IPS-NIHi11 (cell line): ENCODE data around the gene RTN1.

ENCODE experiments used
- DNase-seq: peaks from one replicate; pipeline ENCODE4 v3.0.0; 2012; ENCODE audit warnings: mixed read lengths, low spot score

The RTN1 gene

DNA sequence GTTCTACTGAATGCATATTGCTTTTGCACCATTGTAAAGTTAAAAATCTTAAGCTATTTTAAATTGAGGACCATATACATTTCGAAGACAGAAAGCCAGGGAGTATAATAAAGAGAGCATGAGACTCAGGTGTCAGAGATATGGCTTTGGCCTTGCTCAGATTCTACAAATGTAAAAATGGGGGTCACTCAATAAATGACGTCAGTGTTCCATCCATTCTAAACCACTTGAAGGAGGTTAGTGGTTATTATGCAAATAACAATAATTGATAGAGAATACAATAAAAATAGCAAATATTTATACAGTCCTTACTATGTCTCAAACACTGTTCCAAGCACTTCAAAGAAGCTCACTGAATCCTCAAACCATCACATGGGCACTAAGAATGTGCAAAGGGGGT, 20.1 kb downstream of the RTN1 start:
- no peak for DNase-seq

DNA sequence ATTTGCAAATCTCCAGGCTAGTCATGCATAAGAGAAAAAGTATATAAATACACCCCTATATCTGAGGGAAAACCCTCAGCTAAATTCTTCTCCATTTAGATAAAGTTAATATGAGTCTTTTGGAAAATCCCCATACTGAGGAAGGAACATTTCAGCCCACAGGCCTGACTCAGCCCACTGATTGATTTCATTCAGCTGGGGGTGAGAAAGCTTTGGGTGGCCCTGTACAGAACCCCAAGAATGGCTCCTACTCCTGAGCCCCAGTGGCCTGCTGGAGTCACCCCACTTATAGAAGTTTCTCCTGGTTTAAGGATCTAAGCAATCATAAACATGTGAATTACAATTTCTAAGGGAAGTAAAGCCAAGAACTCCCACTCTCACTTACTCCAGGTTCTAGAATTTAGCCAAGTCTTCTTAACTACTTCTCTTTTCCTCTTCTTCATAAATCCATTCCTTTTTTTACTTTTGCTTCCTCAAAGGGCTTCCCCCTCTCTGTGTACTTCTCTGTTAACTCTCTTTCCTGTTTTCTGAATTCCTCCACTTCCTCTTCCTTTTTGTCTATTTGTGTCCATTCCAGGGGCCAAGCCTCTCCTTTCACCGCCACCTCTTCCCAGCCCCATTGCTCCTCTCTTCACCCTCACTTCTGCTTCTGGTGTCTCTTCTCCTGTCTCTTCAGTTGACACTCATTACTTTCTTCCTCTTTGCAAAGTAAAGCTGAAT, 21.0 kb downstream of the RTN1 start:
- DNase-seq, result no peak

DNA sequence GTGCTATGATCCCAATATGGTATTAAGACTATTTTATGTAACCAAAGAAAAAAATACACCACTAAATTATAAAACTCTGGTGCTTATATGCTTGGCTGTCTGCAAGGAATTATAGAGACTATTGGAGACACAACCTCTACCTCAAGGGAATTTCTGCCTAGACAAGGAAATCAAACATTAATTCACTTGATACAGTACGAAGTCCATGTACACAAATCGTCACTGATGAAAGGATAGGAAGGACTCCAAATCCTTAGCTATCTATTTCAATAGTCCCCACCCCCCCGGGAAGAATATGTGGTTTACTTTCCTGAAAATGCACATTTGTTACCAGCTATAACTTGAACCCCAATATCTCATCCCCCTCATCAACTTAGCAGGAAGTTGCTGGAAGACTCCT, 21.9 kb downstream of the RTN1 start:
- DNase-seq, result no peak

DNA sequence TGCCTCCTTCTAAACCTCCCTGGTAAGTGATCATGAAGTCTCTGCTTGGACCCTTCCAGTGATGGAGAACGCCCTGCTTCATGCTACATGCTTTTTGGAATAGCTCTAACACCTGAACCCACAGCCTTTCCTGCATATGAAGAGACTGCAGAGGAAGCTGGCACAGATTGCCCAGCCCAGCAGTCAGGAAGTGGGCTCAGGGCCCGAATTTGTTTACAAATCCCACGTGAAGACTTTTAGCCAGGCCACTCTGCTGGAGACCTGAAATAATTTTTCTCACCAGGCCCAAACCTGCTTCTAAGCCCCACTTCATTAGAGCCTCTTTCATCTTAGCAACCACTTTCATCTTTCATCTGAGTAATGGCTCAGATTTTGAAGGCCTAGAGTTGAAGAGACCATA, 22.9 kb downstream of the RTN1 start:
- DNase-seq, result no peak

DNA sequence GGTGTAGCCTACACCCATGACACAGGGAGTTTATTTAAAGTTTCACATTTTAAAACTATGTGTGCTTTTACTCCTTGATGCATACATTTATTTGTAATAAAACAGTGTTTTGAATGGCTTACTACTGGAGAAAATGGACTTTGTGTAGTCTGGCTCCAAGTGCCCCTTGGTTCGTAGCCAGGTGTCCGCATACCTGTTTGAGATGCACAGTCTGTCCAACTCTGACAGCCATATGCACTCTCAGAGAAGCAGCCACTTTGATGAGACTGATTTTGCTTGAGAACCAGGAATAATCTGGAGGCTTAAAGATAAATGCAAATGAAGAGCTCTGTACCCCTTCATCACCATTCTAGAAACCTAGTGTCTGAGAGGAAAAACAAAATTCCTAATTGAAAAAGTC, 24.0 kb downstream of the RTN1 start:
- no peak for DNase-seq

DNA sequence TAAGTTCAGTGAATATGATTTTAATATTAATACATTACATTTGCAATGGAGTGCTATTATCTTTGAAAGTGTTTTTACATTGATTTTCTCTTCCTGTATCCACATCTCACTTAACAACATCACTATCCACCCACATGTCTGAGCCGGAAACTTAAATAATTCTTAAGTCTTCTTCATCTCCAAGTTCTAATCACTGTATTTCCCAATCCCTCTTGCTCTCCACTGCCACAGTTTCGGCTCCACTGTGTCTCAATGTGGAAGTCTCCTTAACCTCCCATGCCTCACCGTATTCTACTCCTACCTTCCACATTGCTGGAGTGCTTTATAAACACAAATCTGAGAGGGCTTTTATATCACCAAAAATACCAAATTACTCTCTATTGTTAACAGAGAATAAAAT, 25.3 kb downstream of the RTN1 start:
- no peak for DNase-seq

DNA sequence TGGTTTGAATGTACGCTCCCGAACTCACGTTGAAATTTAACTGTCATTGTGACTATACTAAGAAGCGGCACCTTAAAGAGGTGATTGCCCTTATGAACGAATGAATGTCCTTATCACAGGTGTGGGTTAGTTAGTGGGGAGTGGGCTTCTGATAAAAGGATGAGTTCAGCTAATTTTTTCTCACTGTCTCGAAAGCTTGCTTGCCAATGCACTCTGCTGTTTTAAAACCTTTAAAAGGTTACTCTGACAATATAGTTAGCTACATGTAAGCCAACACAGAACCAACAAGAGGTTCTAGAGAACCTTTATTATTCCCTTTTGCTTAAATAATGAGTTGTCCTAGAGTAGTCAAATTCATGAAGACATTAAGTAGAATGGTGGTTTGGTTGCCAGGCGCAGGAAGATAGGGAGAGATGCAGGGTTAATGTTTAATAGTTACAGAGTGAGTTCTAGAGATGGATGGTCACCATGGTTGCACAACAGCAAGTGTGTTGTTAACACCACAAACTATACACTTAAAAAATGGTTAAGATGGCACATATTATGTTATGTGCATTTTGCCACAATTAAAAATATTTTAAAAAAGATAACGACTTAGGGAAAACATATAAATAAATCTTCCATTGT, 26.3 kb downstream of the RTN1 start:
- no peak for DNase-seq

DNA sequence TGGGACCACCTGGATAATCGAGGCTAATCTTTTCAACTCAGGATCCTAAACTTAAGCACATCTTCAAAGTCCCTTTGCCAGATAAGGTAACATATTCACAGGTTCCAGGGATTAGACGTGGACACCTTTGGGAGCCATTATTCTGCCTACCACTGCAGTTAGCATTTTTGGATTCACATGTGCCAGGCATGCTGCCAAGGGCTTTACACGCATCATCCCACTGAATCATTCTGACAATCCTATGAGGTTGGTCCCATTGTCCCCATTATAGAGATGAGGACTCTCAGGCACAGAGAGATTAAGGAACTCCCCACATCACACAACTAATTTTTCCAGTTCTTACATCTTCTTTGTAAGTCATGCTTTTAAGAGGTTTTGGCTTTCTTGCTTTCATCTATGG, 34.5 kb downstream of the RTN1 start:
- DNase-seq, result no peak

DNA sequence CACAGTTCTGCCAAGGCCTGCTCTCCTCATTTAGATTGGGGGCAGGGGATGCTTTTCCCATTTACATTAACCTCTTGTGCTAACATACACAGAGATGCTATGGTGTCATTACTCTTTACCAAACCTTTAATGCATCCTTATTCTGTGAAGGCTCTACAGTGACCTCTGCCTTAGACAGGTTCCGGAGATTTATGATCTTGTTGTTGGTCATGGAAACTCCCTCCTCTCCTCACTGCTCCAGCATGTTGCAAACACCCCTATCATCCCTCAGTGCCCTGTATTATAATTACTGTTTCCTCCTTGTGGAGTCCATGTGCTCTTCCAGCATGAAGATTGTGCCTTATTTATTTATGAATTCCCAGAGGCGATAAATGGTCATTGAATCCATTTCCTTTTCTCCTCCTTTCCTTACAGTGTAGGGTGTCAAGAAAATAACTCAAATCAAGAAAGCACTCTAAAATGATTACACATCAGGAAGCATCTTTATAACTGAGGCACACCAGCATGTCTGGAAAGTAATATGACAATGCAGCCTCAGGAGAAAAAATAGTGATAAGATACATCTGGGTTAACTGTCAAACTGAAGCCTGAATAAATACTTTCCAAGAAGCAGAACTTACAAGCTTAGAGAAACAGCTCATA, 37.8 kb downstream of the RTN1 start:
- DNase-seq, result no peak

DNA sequence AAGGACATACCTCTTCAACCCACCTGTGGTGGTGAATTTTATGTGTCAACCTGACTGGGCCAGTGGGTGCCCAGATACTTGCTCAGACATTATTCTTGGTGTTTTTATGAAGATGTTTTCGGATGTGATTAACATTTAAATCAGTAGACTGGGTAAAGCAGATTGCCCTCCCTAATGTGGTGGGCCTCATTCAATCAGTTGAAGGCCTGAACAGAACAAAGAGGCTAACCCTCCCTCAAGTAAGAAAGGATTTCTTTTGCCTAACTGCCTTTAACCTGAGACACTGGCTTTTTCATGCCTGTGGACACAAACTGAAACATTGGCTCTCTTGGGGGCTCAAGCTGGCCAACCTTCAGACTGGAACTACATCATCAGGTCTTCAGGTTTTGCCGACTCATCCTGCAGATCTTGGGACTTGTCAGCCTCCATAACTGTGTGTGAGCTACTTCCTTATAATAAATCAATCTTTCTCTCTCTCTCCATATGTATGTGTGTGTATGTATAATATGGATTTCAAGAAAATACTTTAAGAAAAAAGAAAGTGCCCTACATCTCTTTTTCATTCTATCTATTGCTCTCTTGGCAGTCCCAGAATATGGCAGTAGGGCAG, 39.4 kb downstream of the RTN1 start:
- DNase-seq, result no peak

DNA sequence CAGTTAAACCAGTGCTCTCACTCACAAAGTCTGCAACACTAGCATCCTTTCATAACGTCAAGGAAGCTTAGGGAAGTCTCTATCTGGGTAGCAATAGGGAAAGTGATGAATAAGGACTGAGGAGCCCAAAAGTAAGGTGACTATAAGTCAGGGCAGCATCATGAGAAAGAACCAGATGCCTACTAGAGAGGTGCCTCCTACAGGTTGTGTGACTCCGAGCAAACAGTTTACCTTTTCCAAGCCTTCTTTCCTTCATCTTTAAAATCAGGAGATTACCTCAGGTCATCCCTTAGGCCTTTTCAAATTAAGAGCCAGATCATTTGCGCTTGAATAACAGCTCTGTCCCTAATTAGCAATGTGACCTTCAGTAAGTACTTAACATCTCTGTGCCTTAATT, 40.2 kb downstream of the RTN1 start:
- no peak for DNase-seq

DNA sequence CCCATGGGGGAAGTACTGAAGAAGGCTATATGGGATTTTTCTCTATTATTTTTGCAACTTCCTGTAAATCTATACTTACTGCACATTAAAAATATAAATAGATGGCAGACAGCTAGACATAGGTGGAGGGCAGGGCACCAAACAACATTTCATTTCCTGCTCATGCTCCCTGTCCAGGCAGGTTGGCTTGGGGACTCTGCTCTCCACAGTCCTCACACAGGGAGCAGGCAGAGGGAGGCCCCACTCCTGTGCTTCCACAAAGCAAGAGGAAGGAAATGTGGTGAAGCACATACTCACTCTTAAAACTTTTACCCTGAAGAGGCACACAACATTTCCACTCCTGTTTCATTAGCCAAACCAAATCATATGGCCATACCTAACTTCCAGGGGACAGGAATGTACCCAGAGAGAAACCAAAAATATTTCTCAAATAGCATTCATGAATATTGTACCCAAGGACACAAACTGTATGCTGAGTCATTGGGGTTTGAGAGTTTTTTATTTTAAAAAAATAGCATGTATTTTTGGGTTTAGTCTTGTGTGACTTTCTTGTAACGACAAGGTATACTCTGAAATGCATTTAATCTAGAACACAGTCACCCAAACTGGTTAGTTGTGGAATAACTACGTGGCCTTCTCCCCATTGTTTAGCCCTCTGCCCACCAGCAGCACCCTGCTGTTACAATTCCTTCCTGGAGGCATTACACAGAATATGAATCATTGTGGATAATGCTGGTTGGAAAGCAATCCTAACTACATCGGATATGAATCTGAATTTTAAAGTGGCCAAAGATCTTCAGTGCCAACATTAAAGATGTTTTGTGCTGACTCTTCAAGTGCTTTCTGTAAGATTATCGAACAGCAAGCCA, 40.9 kb downstream of the RTN1 start:
- peak; percentile 13 for DNase-seq

DNA sequence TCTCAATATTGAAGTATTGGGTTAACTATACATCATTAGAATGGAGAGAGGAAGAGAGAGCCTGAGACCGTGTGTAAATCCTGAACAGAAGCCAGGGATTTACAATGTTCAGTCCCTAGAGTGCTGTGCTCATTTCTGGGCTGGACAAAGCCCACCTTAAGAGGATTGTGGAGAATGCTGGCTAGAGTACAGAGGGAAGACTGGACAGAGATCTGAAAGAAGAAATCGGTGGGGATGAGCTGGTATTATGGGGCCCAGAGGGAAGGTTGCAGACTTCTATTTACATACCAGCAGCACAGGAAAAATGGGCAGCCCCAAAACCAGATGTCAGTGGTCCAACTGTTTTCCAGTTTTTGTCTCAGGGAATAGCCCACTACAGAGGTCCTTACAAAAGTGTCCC, 42.3 kb downstream of the RTN1 start:
- DNase-seq, result no peak

DNA sequence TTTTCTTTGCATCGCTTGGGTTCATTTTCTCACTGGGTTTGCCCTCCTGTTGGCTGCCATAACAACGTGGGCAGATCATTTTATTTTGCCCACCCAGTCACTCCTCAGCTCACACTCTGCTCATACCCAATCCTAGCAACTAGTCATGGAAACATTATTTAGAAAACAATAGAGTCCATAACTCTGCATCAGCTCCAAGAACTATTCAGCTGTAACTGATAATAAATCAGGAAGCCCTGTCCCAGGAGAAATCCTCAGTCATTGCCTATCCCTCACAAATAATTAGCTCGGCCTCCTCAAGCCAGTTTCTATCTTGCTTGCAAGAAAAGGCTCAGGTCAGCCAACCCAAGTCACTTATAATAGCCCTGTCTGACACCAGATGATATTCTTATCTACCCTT, 43.2 kb downstream of the RTN1 start:
- no peak for DNase-seq

DNA sequence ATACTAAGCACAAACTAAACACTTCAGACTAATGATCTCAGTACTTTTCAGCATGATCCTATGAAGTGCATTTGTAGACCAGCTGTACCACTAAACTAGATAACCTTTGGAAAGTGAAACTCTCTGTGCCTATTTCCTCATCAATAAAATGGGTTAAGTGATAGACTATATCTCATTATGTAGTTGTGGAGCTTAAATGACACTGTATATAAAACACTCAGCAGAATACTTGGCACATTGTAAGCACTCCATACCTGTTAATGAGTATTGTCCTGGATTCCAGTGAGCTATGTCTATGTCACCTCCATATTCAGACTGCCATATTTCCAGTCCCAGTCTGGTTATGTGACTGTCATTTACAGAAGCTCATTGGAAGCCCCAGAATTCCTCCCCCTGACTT, 44.4 kb downstream of the RTN1 start:
- no peak for DNase-seq

DNA sequence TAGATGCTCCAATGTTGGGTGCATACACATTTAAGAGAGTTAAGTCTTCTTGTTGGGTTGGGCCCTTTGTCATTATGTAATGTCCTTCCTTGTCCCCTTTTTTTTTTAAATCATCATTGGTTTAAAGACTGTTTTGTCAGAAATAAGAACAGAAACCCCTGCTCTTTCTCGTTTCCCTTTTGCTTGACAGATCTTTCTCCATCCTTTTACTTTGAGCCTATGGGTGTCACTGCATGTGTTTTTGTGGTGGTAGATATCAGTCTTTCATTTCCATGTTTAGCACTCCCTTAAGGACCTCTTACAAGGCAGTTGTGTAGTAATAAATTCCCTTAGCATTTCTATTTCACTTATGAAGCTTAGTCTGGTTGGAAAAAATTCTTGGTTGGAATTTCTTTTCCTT, 47.4 kb downstream of the RTN1 start:
- DNase-seq, result no peak

DNA sequence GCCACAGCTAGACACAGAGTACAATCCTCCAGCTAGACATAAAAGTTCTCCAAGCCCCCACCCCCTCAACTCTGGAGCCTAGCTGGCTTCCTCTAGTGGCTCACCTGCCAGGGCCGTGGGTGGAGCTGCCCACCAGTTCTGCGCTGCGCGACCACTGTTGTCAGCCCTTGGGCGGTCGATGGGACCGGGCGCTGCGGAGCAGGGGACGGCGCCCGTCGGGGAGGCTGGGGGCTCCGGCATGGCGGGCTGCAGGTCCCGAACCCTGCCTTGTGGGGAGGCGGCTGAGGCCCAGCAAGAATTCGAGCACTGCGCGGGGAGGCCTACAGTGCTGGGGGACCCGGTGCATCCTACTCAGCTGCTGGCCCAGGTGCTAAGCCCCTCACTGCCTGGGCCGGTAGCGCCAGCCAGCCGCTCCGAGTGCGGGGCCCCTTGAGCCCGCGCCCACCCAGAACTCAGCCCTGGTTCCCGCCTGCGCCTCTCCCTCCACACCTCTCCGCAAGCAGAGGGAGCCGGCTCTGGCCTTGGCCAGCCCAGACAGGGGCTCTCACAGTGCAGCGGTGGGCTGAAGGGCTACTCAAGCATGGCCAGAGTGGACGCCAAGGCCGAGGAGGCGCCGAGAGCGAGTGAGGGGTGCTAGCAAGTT, 51.0 kb downstream of the RTN1 start:
- DNase-seq, result no peak

DNA sequence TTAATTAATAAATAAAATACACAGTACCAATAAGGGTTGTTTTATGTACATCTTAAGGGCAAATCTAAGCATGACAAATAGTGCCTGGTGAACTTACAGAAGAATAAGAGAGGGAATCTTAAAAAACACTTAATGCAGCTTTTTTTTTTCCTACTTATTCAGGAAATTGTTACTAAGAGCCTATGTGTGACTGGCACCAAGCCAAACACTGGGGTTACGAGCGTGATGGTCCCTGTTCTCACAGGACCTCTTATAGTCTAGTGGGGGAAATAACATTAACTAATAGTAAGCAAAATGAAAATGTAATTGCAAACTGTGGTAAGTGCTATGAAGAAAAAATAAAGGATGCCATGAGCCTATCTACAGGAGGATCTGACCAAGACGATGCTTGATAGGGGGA, 53.6 kb downstream of the RTN1 start:
- no peak for DNase-seq

DNA sequence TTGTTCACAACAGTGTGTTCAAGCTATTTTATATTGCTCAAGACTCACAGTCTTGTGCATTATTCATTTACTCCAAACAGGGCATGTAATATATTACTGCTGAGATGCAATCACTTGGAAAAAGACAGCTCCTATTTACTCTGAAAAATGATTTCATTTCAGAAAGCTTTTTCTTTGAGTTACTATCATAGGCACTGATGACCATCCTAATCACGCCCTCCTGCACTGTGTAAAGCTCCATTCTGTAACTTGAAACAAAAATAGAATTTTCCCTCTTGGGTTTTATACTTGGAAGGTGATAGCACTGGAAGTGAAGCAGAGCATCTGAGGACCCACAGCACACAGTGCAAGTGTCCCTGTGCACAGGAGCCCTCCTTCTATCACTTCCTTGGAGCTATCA, 55.6 kb downstream of the RTN1 start:
- DNase-seq, result no peak

DNA sequence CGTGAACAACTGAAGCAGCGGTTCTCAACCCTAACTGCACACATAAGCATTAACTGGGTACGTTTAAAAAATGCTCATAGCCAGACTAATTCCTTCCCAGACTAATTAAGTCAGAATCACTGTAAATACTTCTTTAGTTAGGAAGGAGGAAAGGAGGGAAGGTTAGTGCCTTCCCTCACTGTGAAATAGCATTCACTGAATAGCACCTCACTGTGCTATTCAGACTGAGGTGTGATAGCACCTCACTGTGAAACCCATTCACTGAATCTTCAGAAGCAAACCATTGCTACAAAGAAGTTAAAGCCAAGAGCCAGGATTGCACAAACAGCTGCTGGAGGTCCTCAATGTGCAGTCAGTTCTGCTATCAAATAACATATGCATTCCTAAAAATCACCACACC, 58.8 kb downstream of the RTN1 start:
- DNase-seq, result peak; percentile 31

DNA sequence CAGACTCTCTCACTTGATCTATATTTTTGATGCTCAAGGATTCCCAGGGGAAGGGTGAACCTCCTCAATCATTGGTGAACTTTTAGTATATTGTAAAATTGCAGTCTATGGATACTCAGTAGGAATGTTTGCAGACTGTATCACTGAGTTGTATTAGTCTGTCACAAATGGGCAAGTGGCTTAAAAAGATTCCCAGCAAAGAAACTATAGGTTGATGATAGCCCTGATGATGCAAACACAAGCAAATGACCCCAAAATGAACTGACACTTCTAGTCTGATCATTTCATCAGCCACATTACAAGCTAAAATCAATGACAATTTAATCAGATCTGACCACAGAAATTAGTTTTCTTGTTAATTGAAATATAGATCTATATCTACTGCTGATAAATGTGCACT, 59.5 kb downstream of the RTN1 start:
- DNase-seq, result no peak

DNA sequence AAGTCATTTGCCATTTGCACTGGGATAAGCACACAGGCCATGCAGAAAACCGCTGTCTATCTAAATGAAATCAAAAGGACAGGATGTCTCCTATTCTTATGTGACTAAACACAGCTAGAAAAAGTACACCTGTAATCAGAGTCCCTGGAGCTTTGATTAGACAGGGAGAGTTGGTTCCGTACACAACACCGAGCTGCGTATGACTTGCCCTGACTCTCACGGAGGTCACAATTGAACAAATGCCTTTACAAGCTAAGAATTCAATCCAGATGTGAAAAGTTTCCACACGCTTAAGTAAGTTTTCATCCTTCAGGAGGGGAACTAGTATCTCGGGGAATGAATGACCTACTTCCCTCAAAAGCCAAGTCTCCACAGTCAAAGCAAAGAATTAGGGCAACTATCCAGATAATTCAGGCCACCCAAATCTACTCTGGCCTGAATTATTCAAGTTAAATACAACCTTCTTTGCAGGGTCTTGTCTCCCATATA, 67.5 kb downstream of the RTN1 start:
- no peak for DNase-seq
